Pulmonary artery endothelial cell (primary cell): Measurements from ENCODE around the gene ANKRD10. TPM values are rescaled to one million over a fixed set of nuclear protein-coding genes. Genes with fewer than 3 reads are reported as not detected.
"Not testable (repeated sequence)": the region's sequence is repeated elsewhere in the genome, so short reads cannot be mapped to it uniquely, and the experiment has no call there.

Experiments used
- DNase-seq: peaks from one replicate; pipeline ENCODE4 v3.0.0-alpha.2; 2011; ENCODE audit warnings: low read depth, low spot score
- total RNA-seq: library from RNA; depleted of rRNA; stranded (reverse); fragments of >200 nt; gene quantifications from 2 replicates; pipeline ENCODE4 v1.2.3, GENCODE V29; 2014

ANKRD10 gene
- total RNA-seq, 1 donor from 2014 or later: 61.5 TPM

DNA sequence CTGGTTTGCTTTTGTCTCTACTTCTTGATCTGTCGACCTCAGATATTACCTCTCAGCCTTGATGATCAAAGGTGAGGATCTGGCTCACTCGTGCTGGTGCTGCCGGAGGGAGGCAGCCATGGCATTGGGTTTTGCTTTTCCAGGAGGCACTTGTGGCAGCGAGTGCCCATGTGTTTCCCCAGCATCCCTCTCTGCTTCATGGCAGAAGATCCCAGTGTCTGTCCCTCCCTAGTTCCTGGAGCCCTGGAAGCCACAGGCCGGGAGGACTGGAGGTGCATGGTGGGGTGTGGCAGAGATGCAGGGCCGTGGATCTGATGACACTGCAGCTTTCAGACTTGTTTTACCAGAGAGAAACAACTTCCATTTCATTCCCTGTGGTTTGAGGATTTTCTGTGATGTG lies 47.5 kb downstream of the ANKRD10 start:
- no peak for DNase-seq

DNA sequence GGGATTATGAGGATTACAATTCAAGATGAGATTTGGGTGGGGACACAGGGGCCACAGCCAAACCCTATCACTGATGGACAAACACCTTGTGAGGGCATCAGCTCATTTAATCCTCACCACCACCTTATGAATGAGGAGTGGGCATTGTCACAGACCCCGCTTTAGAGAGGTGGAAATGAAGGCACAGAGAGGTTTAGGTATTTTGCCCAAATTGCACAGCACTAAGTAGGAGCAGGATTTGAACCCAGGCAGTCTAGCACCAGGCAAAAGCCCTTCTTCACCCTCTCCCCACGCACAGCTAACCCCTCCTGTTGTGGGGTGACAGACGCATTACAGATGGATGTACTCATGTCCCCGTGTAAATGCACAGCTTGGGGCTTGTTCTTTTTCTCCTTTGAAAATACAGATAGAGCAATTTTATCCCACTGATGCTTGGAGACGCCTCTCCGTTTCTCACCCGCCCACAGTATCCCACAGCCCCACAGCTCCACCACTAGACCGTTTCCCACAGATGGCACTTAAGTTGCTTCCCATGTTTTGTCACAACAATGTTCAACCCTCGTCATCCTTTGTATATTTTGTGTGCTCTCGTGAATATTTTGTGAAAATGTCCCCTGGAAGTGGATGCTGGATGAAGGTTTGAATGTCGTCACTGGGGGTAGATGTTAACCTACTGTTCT lies 48.2 kb downstream of the ANKRD10 start:
- DNase-seq: no peak

DNA sequence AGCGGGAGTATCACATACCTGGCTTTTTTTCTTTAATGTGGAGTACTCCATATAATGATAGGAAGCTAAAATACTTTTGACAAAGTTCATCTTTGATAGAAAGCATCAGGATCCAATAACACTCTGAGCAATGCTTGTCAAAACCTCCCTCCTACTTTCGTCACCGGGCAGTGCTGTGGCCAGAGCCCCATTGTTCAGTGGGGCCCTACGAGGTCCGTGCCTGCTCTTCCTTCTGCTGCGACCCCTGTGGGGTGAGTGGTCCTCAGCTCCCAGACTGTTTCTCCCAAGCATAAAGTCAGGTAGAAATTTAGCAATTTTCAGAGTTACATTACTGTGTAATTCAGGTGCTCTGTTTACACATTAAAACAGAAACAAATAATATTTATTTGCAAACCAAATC lies 51.2 kb downstream of the ANKRD10 start:
- DNase-seq: no peak

GRCh38 chr13:110860983-110861382 lies 53.9 kb downstream of the ANKRD10 start:
- no peak for DNase-seq

GRCh38 chr13:110856942-110857835 lies 57.7 kb downstream of the ANKRD10 start:
- DNase-seq: no peak

GRCh38 chr13:110855363-110855762 lies 59.5 kb downstream of the ANKRD10 start:
- DNase-seq: no peak

GRCh38 chr13:110854866-110855265 lies 60.0 kb downstream of the ANKRD10 start:
- no peak for DNase-seq

- DNase-seq: no peak
These were observed 61.6 kb downstream of the ANKRD10 start for GRCh38 chr13:110853235-110853721.

- no peak for DNase-seq
These were observed 64.0 kb downstream of the ANKRD10 start for GRCh38 chr13:110850840-110851239.

GRCh38 chr13:110850006-110850405 lies 64.9 kb downstream of the ANKRD10 start:
- DNase-seq: no peak

GRCh38 chr13:110845520-110845919 lies 69.3 kb downstream of the ANKRD10 start:
- no peak for DNase-seq

DNA sequence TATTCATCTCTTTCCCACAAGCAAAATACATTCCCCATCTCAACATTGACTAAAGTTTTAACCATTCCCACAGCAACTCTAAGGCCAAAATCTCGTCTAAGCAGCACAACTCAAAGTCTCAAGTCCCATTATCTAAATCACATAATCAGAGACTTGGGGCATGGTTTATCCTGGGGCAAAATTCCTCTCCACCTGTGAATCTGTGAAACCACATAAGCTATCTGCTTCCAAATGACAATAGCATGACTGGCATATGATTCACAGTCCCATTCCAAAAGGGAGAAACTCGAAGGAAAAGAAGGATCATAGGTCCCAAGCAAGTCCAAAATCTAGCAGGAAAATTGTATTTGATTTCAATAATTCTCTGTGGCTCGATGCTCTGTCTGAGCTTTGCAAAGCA lies 73.0 kb downstream of the ANKRD10 start:
- no peak for DNase-seq

DNA sequence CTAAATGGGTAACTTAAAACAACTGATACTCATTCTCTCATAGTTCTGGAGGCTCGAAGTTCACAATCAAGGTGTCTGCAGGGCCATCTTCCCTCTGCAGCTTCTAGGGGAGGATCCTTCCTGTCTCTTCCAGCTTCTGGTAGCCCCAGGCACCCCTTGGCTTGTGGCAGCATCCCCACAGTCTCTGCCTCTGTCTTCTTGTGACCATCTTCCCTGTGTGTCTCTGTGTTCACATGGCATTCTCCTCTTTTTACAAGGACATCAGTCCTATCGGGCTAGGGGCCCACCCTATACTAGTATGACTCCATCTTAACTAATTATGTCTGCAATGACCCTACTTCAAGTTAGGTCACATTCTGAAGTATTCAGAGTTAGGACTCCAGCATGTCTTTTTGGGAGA lies 73.5 kb downstream of the ANKRD10 start:
- no peak for DNase-seq

- DNase-seq: no peak
These were observed 75.9 kb downstream of the ANKRD10 start for GRCh38 chr13:110838867-110839538.

DNA sequence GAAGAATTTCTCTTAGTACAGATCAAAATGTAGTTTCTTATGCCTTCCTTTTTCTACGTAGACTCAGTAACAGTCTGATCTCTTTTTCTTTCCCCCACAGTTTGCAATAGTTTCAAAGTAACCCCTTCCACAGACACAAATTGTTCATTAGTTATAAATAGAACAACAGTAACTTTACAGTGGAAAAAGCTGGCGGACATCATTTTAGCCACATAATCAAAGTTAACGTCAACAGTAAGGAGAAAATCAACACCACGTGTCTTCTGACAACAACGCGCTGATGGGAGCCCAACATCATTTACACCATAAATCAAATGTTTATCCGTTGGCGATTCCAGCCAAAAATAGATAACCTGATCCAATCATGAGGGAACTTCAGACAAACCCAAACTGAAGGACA lies 76.8 kb downstream of the ANKRD10 start:
- DNase-seq: no peak

DNA sequence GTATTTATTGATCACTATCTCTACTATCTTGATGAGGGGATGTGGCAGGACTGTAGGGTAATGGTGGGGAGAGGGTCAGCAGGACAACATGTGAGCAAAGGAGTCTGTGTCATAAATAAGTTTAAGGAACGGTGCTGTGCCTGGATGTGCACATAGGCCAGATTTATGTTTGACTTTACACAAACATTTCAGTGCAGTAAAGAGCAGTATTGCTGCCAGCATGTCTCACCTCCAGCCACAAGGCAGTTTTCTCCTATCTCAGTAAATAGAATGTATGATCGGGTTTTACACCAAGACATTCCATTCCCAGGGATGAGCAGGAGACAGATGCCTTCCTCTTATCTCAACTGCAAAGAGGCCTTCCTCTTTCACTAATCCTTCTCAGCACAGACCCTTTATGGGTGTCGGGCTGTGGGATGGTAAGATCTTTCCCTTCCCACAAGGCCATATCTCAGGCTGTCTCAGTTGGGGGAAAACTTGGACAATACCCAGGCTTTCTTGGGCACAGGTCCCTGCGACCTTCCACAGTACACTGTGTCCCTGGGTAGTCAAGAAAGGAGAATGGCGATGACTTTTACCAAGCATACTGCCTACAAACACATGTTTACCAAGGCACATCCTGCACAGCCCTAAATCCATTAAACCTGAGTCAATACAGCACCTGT lies 77.3 kb downstream of the ANKRD10 start:
- not testable (repeated sequence) for DNase-seq

GRCh38 chr13:110836605-110836903 lies 78.3 kb downstream of the ANKRD10 start:
- DNase-seq: no peak

DNA sequence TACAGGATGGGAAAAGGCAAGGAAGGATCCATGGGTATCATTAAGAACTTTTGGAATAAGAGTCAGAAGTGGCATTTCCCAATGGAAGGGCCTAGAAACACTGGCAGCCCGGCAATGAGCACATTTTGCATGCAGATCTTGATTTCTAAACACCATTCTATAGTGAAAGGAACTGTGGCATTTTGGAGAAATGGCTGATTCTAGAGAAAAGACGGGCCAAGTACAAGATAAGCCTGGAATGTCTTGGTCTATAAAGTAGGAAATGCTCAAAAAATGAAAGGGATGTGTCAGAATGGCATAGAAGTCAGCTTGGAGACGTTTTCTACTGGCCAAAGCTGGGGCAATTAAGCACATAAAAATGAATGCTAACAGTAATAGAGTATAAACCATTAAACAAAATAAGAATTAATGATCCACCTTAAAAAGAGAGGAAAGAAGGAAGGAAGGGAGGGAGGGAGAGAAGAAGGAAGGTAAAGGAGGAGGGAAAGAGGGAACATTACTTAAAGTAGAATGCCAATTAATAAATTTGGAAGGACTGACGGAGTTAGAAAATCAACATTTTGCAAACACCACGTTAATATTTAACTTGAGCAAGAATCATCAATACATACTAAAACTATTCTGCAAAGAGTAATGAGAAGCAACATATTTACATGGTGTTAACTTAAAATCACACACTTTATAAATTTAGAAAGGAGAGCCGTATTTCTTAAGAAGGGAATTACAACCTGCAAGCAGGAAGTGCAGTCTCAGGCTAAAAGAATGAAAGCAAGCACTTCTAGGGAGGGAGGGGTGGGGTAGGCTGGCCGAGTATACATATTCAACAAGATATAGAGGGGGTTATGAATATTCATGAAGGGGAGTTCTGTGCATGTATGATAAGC lies 78.9 kb downstream of the ANKRD10 start:
- DNase-seq: no peak

GRCh38 chr13:110834572-110834971 lies 80.3 kb downstream of the ANKRD10 start:
- no peak for DNase-seq

GRCh38 chr13:110832531-110832930 lies 82.3 kb downstream of the ANKRD10 start:
- DNase-seq: no peak

- DNase-seq: no peak
These were observed 82.7 kb downstream of the ANKRD10 start for GRCh38 chr13:110832205-110832479.
